ENCODE measurements around the gene THSD7B.

Gene THSD7B

GRCh38 chr2:137689549-137689948 is 924.2 kb downstream of the THSD7B start (continued):
- TF ChIP-seq TSHZ2 (CRISPR knock-in tag; IDR thresholded peaks at IDR 0.05) (no peak), ZFP3 (CRISPR knock-in tag; IDR thresholded peaks at IDR 0.05) (no peak), RARB (CRISPR knock-in tag; IDR thresholded peaks at IDR 0.05) (no peak), CREB5 (CRISPR knock-in tag; IDR thresholded peaks at IDR 0.05; ENCODE audit: low read depth) (no peak)
- TF ChIP-seq, protein P1, sequence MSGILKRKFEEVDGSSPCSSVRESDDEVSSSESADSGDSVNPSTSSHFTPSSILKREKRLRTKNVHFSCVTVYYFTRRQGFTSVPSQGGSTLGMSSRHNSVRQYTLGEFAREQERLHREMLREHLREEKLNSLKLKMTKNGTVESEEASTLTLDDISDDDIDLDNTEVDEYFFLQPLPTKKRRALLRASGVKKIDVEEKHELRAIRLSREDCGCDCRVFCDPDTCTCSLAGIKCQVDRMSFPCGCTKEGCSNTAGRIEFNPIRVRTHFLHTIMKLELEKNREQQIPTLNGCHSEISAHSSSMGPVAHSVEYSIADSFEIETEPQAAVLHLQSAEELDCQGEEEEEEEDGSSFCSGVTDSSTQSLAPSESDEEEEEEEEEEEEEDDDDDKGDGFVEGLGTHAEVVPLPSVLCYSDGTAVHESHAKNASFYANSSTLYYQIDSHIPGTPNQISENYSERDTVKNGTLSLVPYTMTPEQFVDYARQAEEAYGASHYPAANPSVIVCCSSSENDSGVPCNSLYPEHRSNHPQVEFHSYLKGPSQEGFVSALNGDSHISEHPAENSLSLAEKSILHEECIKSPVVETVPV (CRISPR knock-in tag; IDR thresholded peaks at IDR 0.05), result no peak

DNA sequence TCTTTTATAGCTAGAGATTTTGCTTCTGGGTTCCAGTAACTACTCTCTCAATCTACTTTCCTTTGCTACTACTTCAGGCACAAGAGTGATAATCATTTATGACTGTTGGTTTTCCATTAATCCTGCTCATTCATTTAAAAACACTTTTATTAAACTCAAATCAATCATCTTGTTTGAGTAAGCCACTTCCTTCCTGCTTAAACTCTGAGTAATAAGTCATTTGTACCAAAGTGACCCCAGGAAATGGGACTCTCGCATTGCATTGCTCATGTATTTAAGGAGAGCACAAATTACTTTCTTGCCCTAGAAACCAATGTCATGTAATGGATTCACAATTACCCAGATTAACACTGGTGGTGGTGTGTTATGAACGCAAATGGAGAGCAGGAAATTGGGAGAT is 928.2 kb downstream of the THSD7B start:
- peak; percentile 47 for ATAC-seq
- TF ChIP-seq POU6F1 (CRISPR knock-in tag; IDR thresholded peaks at IDR 0.05; ENCODE audit: borderline replicate concordance, low read depth) (no peak), ZFP3 (CRISPR knock-in tag; IDR thresholded peaks at IDR 0.05) (no peak), PATZ1 (CRISPR knock-in tag; IDR thresholded peaks at IDR 0.05; ENCODE audit: borderline replicate concordance) (no peak), ISL1 (CRISPR knock-in tag; IDR thresholded peaks at IDR 0.05) (no peak), TCF4 (CRISPR knock-in tag; IDR thresholded peaks at IDR 0.05; ENCODE audit: borderline replicate concordance) (no peak), TOX (CRISPR knock-in tag; IDR thresholded peaks at IDR 0.05; ENCODE audit: borderline replicate concordance) (no peak), CSDC2 (CRISPR knock-in tag; IDR thresholded peaks at IDR 0.05) (no peak), GLIS3 (CRISPR knock-in tag; IDR thresholded peaks at IDR 0.05) (no peak)
- TF ChIP-seq, protein P1 (CRISPR knock-in tag; IDR thresholded peaks at IDR 0.05), result no peak

GRCh38 chr2:137696916-137697315 is 931.6 kb downstream of the THSD7B start:
- no peak for ATAC-seq
- TF ChIP-seq PPARA (CRISPR knock-in tag; IDR thresholded peaks at IDR 0.05; ENCODE audit: borderline replicate concordance), result no peak
- no peak for TF ChIP-seq ZNF565 (CRISPR knock-in tag; conservative IDR thresholded peaks at IDR 0.05; ENCODE audit: low read depth)
- TF ChIP-seq ISL1 (CRISPR knock-in tag; IDR thresholded peaks at IDR 0.05), result no peak
- no peak for TF ChIP-seq CSDC2 (CRISPR knock-in tag; IDR thresholded peaks at IDR 0.05)
- TF ChIP-seq ARNTL (CRISPR knock-in tag; IDR thresholded peaks at IDR 0.05; ENCODE audit: borderline replicate concordance, low read depth), result no peak
- TF ChIP-seq ESRRG (CRISPR knock-in tag; IDR thresholded peaks at IDR 0.05), result no peak
- TF ChIP-seq TSHZ2 (CRISPR knock-in tag; IDR thresholded peaks at IDR 0.05), result no peak
- TF ChIP-seq ZFP30 (CRISPR knock-in tag; IDR thresholded peaks at IDR 0.05), result no peak
- TF ChIP-seq POU6F1 (CRISPR knock-in tag; IDR thresholded peaks at IDR 0.05; ENCODE audit: borderline replicate concordance, low read depth), result no peak
- no peak for TF ChIP-seq ZC3H10 (CRISPR knock-in tag; IDR thresholded peaks at IDR 0.05)
- no peak for TF ChIP-seq CREB5 (CRISPR knock-in tag; IDR thresholded peaks at IDR 0.05; ENCODE audit: low read depth)
- TF ChIP-seq, protein P1 (CRISPR knock-in tag; IDR thresholded peaks at IDR 0.05), result no peak

All from SK-N-SH treated with all-trans-retinoic acid at 6 μM for 48 hours (cell line).